Measurements from ENCODE around the gene AMMECR1L. TPM values are rescaled to one million over a fixed set of nuclear protein-coding genes. Genes with fewer than 3 reads are reported as not detected.

The AMMECR1L gene
- total and polyA plus RNA-seq, 10 of the 15 experiments (the other 5 are each of a cell fraction or from before 2014, with no cell fraction given), result 2.7 to 12.1 (median 8.0) TPM

GRCh38 chr2:127818794-127819425, 66.8 kb downstream of the AMMECR1L start:
- ChIA-PET POLR2A (no interaction called here), RAD21 (ENCODE audit: unreplicated experiment) (no interaction called here), CTCF (interaction anchor here (0.6 kb wide), 1 partner anchor 9 kb away, joined by 3 read pairs; no protein-coding TSS in a partner anchor), SMC1A (ENCODE audit: uncharacterized antibody, unreplicated experiment) (interaction anchor here (1.1 to 1.7 kb wide), 4 partner anchors 8 to 11 kb away, joined by 3 to 7 read pairs (median 3); partner anchors contain the start of gene WDR33)
- no TSS peak for BruUV-seq (replicated peaks)
- Histone ChIP-seq H3K27me3 (replicated peaks in 1 of 2; ENCODE audit: control insufficient read depth in 2 of 2, insufficient read depth in 2 of 2, low read length in 1 of 2) (no peaks in the 10 kb centered on the region; a peak in 1 of 4 replicates), H4K20me1 (ENCODE audit: control insufficient read depth, insufficient read depth) (no peaks in the 10 kb centered on the region), H3K36me3 (ENCODE audit: control insufficient read depth in 2 of 2, insufficient read depth in 2 of 2, low read length in 1 of 2) (no peaks in the 10 kb centered on the region), H3K4me3 (no peak overlapping the region), H3K4me1 (ENCODE audit: control insufficient read depth, insufficient read depth, low read length) (no peaks in the 10 kb centered on the region), H3K79me2 (ENCODE audit: control insufficient read depth, insufficient read depth, low read length) (no peaks in the 10 kb centered on the region), H3K9ac (ENCODE audit: control insufficient read depth, insufficient read depth, low read length) (no peak overlapping the region), H3K27ac (ENCODE audit: control insufficient read depth, insufficient read depth) (no peak overlapping the region), H3K4me2 (ENCODE audit: control insufficient read depth, insufficient read depth) (no peak overlapping the region), H2AFZ (ENCODE audit: control insufficient read depth, low read depth, low read length) (no peak overlapping the region), H3K9me3 (replicated peaks; ENCODE audit: control insufficient read depth, insufficient read depth, low read length) (peaks cover 17% of the 10 kb centered on the region)
- WGBS (ENCODE audit: insufficient coverage, insufficient replicate concordance, low lambda C conversion rate, missing lambda C conversion rate), result 67% methylated on average over 8 of the region's 8 CpGs
- ATAC-seq (no peak), FAIRE-seq (no peak), DNase-seq (ENCODE audit: low read depth, low spot score) (no peak)
- in situ Hi-C loops (cut with MboI), result no loop called here
- TF ChIP-seq PML (IDR thresholded peaks at IDR 0.05; ENCODE audit: low read length), result no peak
- TF ChIP-seq CEBPB (IDR thresholded peaks at IDR 0.05; ENCODE audit: borderline replicate concordance in 1 of 2, low read depth in 2 of 2, low read length in 2 of 2), result no peak
- TF ChIP-seq, protein P1, sequence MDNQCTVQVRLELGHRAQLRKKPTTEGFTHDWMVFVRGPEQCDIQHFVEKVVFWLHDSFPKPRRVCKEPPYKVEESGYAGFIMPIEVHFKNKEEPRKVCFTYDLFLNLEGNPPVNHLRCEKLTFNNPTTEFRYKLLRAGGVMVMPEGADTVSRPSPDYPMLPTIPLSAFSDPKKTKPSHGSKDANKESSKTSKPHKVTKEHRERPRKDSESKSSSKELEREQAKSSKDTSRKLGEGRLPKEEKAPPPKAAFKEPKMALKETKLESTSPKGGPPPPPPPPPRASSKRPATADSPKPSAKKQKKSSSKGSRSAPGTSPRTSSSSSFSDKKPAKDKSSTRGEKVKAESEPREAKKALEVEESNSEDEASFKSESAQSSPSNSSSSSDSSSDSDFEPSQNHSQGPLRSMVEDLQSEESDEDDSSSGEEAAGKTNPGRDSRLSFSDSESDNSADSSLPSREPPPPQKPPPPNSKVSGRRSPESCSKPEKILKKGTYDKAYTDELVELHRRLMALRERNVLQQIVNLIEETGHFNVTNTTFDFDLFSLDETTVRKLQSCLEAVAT (IDR thresholded peaks at IDR 0.05), result no peak
- no peak for TF ChIP-seq CHD2 (IDR thresholded peaks at IDR 0.05; ENCODE audit: borderline replicate concordance, low read depth, low read length)
- no peak for TF ChIP-seq SREBF1 (IDR thresholded peaks at IDR 0.05; ENCODE audit: low read length)
- no peak for TF ChIP-seq MTA3 (IDR thresholded peaks at IDR 0.05; ENCODE audit: borderline replicate concordance, low read length)
- no peak for TF ChIP-seq NKRF (conservative IDR thresholded peaks at IDR 0.05)
- no peak for TF ChIP-seq CBFB (IDR thresholded peaks at IDR 0.05; ENCODE audit: low read depth)
- intact Hi-C loops (cut with micrococcal nuclease; ENCODE audit: unreplicated experiment), result no loop called here
